K562 (cell line): ENCODE data around the gene SPATA33. TPM values are rescaled to one million over a fixed set of nuclear protein-coding genes. Genes with fewer than 3 reads are reported as not detected.

Source experiments
- BRCA1 ChIP-seq, 2 experiments: fragments of 450-650 bp in 1 of 2; sonication (generic) in 1 of 2; formaldehyde crosslinking in 1 of 2; IDR thresholded peaks; 2 replicates each; pipeline versions ENCODE4 v1.5.0 to v1.6.1; 2017 to 2020; ENCODE audit warnings: mild to moderate bottlenecking in 1 of 2, missing genetic modification reagents in 1 of 2
- CBFA2T3 ChIP-seq: fragments of 450-650 bp; IDR thresholded peaks from 2 replicates; pipeline ENCODE4 v1.6.1; 2017
- CEBPG ChIP-seq, 3 experiments: fragments of 200-800 bp in 1 of 3; sonication (Bioruptor generic) in 1 of 3; sonication (generic) in 1 of 3; formaldehyde crosslinking in 1 of 3; IDR thresholded peaks in 2 of 3; conservative IDR thresholded peaks in 1 of 3; 2 replicates each; pipeline versions ENCODE4 v1.6.1 to v1.8.0; 2016 to 2022; ENCODE audit warnings: missing compliant biosample characterization in 2 of 3, missing genetic modification characterization in 2 of 3, mild to moderate bottlenecking in 1 of 3, missing genetic modification reagents in 1 of 3
- CHD1 ChIP-seq: fragments of 200-600 bp; sonication (generic); IDR thresholded peaks from one replicate; pipeline ENCODE4 v1.6.1; 2012; ENCODE audit warnings: mild to moderate bottlenecking, moderate library complexity, low read length, inconsistent platforms
- COPS2 ChIP-seq: fragments of 450-650 bp; conservative IDR thresholded peaks from 2 replicates; pipeline ENCODE4 v1.6.1; 2016; ENCODE audit warnings: mild to moderate bottlenecking, moderate library complexity
- FOXJ2 ChIP-seq: fragments of 200-800 bp; sonication (Bioruptor generic); IDR thresholded peaks from 2 replicates; pipeline ENCODE4 v1.6.1; 2016; ENCODE audit warnings: missing genetic modification characterization, missing compliant biosample characterization
- FUS ChIP-seq: fragments of 200-400 bp; formaldehyde crosslinking; optimal IDR thresholded peaks from 2 replicates; pipeline ENCODE3; 2017; ENCODE audit warnings: low read depth, low read length
- HSF4 ChIP-seq: fragments of 250-450 bp; sonication (Bioruptor Pico); IDR thresholded peaks from 2 replicates; pipeline ENCODE4 v2.1.2; 2022; ENCODE audit warnings: mild to moderate bottlenecking, moderate library complexity, borderline replicate concordance
- NR1H2 ChIP-seq: sonication (generic); formaldehyde crosslinking; IDR thresholded peaks from 2 replicates; pipeline ENCODE4 v1.4.0; 2020; ENCODE audit warnings: mild to moderate bottlenecking, missing genetic modification reagents
- PPARD ChIP-seq: fragments of 250-450 bp; sonication (Bioruptor Pico); IDR thresholded peaks from 2 replicates; pipeline ENCODE4 v1.8.0; 2022; ENCODE audit warnings: inconsistent platforms, mild to moderate bottlenecking, moderate library complexity
- SMAD1 ChIP-seq: fragments of 150-350 bp; IDR thresholded peaks from 2 replicates; pipeline ENCODE4 v1.6.1; 2014; ENCODE audit warnings: low read length, low read depth; ENCODE audit not compliant: partially characterized antibody
- TAF15 ChIP-seq: fragments of 200-400 bp; formaldehyde crosslinking; IDR thresholded peaks from 2 replicates; pipeline ENCODE4 v1.6.1; 2017; ENCODE audit warnings: mild to moderate bottlenecking, low read depth, low read length, moderate library complexity
- TAF7 ChIP-seq: fragments of 450-650 bp; IDR thresholded peaks from 2 replicates; pipeline ENCODE4 v1.6.1; 2016; ENCODE audit warnings: missing genetic modification characterization, missing compliant biosample characterization
- TAF9B ChIP-seq: fragments of 450-650 bp; IDR thresholded peaks from 2 replicates; pipeline ENCODE4 v1.6.1; 2018; ENCODE audit warnings: mild to moderate bottlenecking; ENCODE audit not compliant: partially characterized antibody
- TEAD2 ChIP-seq: fragments of 450-650 bp; IDR thresholded peaks from 2 replicates; pipeline ENCODE4 v1.6.1; 2016; ENCODE audit warnings: missing genetic modification characterization, control low read depth, missing compliant biosample characterization
- TEAD4 ChIP-seq, 2 experiments: sonication (generic) in 1 of 2; formaldehyde crosslinking in 1 of 2; IDR thresholded peaks; 2 replicates each; pipeline versions ENCODE4 v1.6.1 to v1.8.0; 2012 to 2022; ENCODE audit warnings: borderline replicate concordance in 1 of 2, inconsistent platforms in 1 of 2, low read length in 1 of 2, mild to moderate bottlenecking in 1 of 2, missing genetic modification reagents in 1 of 2
- THRAP3 ChIP-seq: fragments of 450-650 bp; IDR thresholded peaks from 2 replicates; pipeline ENCODE4 v1.6.1; 2016; ENCODE audit warnings: mild to moderate bottlenecking, inconsistent platforms, borderline replicate concordance
- TRIM24 ChIP-seq, 2 experiments: fragments of 450-650 bp; IDR thresholded peaks; 2 replicates each; pipeline ENCODE4 v1.6.1; 2016
- ZNF232 ChIP-seq: sonication (generic); formaldehyde crosslinking; IDR thresholded peaks from 2 replicates; pipeline ENCODE4 v1.8.0; 2022; ENCODE audit warnings: mild to moderate bottlenecking, missing genetic modification reagents
- ZNF507 ChIP-seq: conservative IDR thresholded peaks from 2 replicates; pipeline ENCODE4 v1.6.1; 2017; ENCODE audit warnings: missing genetic modification characterization, missing compliant biosample characterization
- ZNF561 ChIP-seq: fragments of 450-650 bp; formaldehyde crosslinking; conservative IDR thresholded peaks from 2 replicates; pipeline ENCODE4 v1.4.0; 2020; ENCODE audit warnings: mild to moderate bottlenecking, moderate library complexity
- ZNF76 ChIP-seq: fragments of 250-450 bp; sonication (Bioruptor Pico); IDR thresholded peaks from 2 replicates; pipeline ENCODE4 v1.4.0; 2020; ENCODE audit warnings: mild to moderate bottlenecking, moderate library complexity, borderline replicate concordance
- polyA plus RNA-seq, 8 experiments: library from polyadenylated mRNA; depleted of rRNA in 4 of 8; stranded (reverse) in 5 of 8; unstranded in 3 of 8; fragments of >200 nt; fragmentation: Nextera tagmentation in 2 of 8; fragmentation: Illumina TruSeq in 1 of 8; extraction: Ambion mirVana in 2 of 8; extraction: Trizol in 1 of 8; gene quantifications; 2 replicates each; pipeline versions ENCODE4 v1.2.1 to v1.2.3, GENCODE V29; 2011 to 2014; ENCODE audit warnings: inconsistent platforms in 1 of 8, missing spikeins in 1 of 8
- total RNA-seq, 7 experiments: library from RNA; depleted of rRNA in 6 of 7; stranded (reverse); fragments of >200 nt in 6 of 7; fragmentation: Illumina TruSeq in 2 of 7; extraction: Trizol in 2 of 7; gene quantifications; 2 replicates each; pipeline versions ENCODE4 v1.2.1 to v1.2.3, GENCODE V29; 2011 to 2021; ENCODE audit warnings: low replicate concordance in 1 of 7
- TF ChIP-seq, protein P1 (sequence below): sonication (generic); formaldehyde crosslinking; IDR thresholded peaks from 2 replicates; pipeline ENCODE4 v1.8.0; 2023; ENCODE audit warnings: missing genetic modification reagents, mild to moderate bottlenecking, borderline replicate concordance

Gene SPATA33
- total and polyA plus RNA-seq, 9 of the 15 experiments (the other 6 are each of a cell fraction or from before 2014, with no cell fraction given) = 4.0 to 20.0 (median 11.8) TPM

DNA sequence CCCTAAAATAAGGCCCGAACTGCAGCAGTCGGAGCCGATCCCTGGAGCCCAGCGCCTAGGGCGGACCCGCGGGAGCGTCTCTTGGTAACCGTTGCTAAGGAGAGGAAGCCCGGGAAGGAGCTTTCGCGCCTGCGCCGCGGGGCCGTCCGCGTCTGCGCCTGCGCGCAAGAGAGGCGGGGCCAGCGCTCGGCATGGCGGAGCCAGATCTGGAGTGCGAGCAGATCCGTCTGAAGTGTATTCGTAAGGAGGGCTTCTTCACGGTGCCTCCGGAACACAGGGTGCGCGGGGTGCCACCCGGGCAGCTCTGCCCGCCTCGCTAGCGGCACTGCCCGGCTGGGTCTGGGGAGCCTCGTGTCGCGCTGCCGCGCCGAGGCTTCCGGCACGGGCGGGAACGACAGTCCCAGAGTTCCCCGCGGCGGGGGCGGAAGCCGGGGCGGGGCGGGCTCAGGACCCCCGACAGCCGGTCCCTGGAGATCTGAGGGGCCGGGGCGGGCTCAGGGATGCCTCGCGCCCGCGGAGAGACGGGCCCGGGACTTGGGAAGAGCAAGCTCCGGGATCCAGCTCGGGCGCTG is 29.0 kb downstream of the SPATA33 start, which contains the start of gene CDK10 (continued):
- TF ChIP-seq COPS2 (no peak), CEBPG (CRISPR knock-in tag; IDR thresholded peaks at IDR 0.05) (no peak), CEBPG (tag; conservative IDR thresholded peaks at IDR 0.05 in 1 of 2, IDR thresholded peaks at IDR 0.05 in 1 of 2) (no peak), NR1H2 (CRISPR knock-in tag) (no peak), THRAP3 (no peak), SMAD1 (no peak), TEAD2 (no peak), FUS (no peak), TAF7 (no peak), FOXJ2 (tag) (no peak), TAF15 (no peak), ZNF507 (tag) (no peak), TEAD4 (IDR thresholded peaks at IDR 0.05; ENCODE audit: low read length) (peak; percentile 30; the same call in 1 of the 2 replicates), TEAD4 (CRISPR knock-in tag; IDR thresholded peaks at IDR 0.05; ENCODE audit: borderline replicate concordance) (no peak), HSF4 (CRISPR knock-in tag) (no peak), ZNF561 (CRISPR knock-in tag) (no peak), BRCA1 (IDR thresholded peaks at IDR 0.05) (no peak), BRCA1 (CRISPR knock-in tag; IDR thresholded peaks at IDR 0.05) (no peak), PPARD (CRISPR knock-in tag) (no peak), TRIM24 (IDR thresholded peaks at IDR 0.05) (no peak), TAF9B (no peak), CBFA2T3 (no peak), CHD1 (no peak), ZNF76 (CRISPR knock-in tag) (no peak), ZNF232 (CRISPR knock-in tag) (no peak)
- TF ChIP-seq, protein P1, sequence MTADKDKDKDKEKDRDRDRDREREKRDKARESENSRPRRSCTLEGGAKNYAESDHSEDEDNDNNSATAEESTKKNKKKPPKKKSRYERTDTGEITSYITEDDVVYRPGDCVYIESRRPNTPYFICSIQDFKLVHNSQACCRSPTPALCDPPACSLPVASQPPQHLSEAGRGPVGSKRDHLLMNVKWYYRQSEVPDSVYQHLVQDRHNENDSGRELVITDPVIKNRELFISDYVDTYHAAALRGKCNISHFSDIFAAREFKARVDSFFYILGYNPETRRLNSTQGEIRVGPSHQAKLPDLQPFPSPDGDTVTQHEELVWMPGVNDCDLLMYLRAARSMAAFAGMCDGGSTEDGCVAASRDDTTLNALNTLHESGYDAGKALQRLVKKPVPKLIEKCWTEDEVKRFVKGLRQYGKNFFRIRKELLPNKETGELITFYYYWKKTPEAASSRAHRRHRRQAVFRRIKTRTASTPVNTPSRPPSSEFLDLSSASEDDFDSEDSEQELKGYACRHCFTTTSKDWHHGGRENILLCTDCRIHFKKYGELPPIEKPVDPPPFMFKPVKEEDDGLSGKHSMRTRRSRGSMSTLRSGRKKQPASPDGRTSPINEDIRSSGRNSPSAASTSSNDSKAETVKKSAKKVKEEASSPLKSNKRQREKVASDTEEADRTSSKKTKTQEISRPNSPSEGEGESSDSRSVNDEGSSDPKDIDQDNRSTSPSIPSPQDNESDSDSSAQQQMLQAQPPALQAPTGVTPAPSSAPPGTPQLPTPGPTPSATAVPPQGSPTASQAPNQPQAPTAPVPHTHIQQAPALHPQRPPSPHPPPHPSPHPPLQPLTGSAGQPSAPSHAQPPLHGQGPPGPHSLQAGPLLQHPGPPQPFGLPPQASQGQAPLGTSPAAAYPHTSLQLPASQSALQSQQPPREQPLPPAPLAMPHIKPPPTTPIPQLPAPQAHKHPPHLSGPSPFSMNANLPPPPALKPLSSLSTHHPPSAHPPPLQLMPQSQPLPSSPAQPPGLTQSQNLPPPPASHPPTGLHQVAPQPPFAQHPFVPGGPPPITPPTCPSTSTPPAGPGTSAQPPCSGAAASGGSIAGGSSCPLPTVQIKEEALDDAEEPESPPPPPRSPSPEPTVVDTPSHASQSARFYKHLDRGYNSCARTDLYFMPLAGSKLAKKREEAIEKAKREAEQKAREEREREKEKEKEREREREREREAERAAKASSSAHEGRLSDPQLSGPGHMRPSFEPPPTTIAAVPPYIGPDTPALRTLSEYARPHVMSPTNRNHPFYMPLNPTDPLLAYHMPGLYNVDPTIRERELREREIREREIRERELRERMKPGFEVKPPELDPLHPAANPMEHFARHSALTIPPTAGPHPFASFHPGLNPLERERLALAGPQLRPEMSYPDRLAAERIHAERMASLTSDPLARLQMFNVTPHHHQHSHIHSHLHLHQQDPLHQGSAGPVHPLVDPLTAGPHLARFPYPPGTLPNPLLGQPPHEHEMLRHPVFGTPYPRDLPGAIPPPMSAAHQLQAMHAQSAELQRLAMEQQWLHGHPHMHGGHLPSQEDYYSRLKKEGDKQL = no peak
